Stimulated activated CD4-positive, alpha-beta T cell treated with anti-CD3 and anti-CD28 coated beads, Interleukin-2, amount 100 ng/mL, for 48 hours (primary cell): ENCODE data around the gene LRMDA.

Experiments
- DNase-seq, 2 donors: peaks; one replicate each; pipeline ENCODE4 v3.0.0-alpha.2; 2020

Gene LRMDA

DNA sequence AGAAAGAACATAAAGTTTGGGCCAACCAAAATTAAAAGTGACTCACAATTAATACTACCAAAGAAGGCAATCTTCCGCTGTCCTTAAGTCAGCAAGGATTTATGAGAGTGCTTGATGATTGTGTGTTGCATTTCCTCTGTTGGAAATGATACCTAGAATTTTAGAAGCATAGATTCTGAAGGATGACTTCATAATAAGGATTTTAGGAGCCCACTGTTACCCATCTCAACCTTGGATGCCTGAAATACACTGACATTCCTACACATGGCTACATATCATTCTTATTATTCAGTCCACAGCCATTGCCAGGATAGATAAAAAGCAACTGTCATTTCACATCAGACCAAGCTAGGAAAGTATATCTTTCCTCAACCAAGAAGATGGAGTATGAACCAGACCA is 823.8 kb downstream of the LRMDA start:
- DNase-seq: no peak

- no peak for DNase-seq
Measured at GRCh38 chr10:76257816-76258215, 826.4 kb downstream of the LRMDA start.

DNA sequence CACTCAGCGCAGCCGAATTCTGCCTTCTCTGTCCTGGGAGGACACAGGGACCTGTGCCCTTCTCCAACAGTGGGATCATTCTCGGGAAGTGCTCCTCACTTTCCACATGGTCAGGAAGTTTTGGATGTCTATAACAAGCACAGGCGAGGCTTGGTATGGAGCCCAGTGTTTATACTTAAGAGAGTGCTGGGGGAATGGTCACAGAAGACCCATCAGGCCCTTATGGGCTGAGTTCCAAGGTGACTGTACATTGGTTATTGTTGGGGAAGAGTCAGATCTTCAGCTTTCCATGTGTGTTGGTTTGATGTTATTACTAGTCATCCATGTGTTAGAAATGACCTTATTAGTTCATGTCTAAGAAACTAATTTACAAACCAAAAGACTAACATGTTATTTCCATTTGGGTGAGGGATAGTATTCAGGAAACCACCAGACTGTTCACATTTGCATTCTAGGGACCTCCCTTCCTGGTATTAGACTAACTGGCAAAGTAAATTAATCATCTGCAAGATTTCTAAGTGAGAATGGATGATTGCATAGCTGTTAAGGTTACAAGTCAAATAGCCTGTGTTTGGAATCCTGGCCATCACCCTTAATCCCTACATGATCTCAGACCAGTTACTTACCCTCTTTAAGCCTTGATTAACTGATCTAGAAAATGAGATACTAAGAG is 834.2 kb downstream of the LRMDA start:
- no peak for DNase-seq

DNA sequence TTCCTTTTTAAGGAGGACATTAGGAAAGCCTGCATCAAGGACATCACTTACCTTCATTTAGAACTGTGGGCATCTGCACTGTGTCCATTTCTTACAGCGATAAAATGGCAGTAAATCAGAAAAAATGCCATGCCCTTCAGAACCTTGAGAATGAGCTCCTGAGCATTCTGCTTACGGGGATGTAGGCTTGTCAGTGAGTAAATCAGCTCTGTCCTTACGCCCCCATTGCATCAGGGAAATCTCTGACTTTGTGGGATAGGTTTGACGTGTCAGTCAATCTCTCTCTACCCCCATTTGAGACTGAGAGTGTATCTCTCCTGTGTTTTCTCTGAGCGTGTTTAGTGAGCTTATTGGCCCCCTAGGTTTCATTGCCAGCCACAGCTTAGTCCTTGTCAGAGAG is 837.1 kb downstream of the LRMDA start:
- no peak for DNase-seq

DNA sequence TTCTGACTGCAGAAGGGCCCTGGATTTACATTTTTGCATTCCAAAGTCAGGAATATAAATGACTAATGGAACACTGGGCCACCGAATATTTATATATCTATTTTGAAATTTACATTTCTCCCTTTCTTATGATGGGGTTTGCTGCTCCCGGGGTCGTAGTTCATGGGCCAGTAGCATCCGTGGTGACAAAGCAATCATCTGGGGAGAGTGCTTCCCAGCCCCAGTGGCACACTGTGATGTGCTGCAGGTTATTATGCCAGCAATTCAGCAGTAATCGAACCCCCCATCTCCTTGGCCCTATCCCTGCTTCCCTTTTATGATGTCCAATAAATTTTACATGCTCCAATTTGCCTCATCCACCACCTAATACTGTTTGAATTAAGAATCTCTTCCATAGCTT is 837.5 kb downstream of the LRMDA start:
- DNase-seq: no peak

DNA sequence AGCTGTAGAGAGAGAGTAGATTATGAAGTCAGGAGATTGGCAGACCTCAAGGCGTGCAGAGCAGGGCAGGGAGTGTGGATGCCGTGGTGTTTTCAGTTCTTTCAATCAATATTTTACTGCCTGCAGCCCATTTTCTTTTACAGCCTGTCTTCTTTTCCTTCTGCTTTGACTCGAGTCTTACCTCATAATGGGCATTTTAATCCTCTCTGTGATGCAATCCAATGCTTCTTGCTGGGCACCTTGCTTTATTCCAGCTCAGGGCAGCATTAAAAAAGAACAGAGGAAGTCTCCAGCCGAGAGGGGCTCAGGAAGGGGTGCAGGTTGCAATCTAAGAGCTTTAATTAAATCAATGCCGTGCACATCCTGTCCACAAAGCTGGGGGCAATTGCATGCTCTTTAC is 839.0 kb downstream of the LRMDA start:
- DNase-seq: no peak

DNA sequence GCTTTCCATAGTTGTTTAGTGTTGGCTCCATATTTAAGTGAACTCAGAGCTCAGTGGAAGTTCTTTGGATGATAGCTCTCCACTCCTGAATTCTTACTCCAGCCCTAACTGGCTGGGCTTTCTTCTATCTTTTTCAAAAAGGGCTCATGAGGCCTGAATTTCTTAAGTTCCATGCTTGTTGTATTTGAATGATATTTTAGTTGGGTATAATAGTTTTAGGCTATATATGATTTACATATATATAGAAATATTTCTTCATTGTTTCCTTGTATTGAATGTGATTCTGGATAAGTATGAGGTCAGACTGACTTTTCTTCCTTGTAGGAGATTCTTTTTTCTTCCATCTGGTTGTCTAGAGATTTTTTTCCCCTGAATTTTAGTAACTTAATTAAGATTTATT is 843.5 kb downstream of the LRMDA start:
- no peak for DNase-seq

- DNase-seq: no peak
Measured at GRCh38 chr10:76278811-76279460, 847.5 kb downstream of the LRMDA start.

DNA sequence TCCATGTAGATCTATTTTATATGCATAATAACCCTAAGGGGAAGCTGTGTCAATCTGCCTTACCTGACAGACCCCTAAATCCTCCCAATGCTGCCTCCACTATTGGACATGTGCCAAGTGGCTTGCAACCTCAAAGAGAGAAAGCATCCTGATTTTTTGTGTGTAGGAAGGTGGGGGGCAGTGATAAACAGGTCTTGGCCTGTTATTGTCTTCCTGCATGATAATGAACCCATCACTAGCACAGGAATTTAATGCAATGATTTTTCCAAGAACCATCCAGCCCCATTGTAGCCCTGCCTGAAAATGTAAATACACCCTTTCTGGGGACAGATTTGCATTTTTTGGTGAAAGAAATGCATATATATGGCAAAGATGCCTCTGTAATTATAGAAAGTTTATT is 850.2 kb downstream of the LRMDA start:
- no peak for DNase-seq

- no peak for DNase-seq
Measured at GRCh38 chr10:76282061-76283025, 850.9 kb downstream of the LRMDA start.

DNA sequence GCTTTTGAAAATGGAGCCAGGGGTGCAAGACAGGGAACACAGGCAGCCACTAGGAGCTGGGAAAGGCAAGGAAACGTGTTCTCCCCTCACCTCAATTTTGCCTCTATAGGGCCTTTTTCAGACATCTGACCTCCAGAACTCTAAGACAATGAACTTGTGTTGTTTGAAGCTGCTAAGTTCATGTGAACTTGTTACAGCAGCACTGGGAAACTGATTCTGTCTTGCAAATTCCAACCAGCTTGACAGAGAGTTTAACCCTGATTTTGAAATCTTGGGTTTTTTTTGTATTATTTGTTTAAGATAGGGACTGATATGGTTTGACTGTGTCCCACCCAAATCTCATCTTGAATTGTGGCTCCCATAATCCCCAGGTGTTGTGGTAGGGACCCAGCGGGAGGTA is 852.9 kb downstream of the LRMDA start:
- DNase-seq: no peak

GRCh38 chr10:76285012-76285411 is 853.6 kb downstream of the LRMDA start:
- no peak for DNase-seq

DNA sequence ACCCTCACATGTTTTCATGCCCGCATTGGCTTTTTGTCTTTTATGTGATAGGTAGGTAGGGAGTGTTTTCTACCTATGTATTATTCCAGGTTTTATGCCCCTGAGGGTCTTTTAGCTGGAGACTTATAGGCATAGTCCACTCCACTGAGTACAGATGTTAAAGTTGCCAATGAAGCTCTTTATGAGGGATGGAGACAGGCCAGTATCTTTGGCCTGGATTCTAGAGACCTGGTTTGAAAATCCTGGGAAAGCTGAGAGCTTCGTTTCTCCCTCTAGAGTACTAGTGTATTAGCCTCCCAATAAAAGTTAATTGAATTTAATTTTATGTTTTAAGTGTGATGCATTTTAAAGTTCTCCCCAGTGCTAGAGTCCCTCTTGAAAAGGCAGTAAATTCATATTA is 854.1 kb downstream of the LRMDA start:
- no peak for DNase-seq

DNA sequence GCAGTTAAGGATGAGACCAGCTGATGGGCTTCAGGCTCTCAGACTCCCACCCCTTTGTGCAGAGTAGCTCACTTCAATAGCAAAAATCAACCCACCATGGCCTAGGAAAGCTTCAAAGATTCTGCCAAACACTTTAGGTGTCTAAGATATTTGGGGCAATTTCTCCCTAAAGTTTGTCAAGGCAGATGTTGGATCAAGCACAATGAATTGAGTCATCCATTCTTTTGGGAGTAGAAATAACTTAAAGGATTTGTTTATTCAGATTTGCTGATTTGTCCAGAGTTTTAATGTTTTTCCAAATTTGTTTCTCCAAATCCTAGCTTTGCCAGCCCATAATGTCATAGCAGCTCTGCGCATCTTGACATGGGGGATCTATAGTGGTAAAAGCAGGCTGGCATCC is 855.1 kb downstream of the LRMDA start:
- no peak for DNase-seq

DNA sequence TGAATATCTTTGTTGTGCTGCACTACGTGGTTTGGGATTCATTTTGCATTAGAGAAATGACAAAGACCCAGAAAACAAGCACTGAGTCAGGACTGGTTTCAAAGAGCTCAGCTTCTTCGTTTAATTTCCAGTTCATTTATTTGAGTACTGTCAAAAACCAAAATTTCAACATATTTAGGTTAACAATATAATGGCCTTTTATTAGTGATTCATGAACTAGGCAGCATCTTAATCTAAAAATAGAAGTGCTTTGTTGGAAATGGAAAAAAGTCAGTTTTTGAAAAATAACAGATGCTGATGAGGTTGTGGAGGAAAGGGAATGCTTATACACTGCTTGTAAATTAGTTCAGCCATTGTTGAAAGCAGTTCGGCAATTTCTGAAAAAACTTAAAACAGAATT is 856.4 kb downstream of the LRMDA start:
- DNase-seq: no peak

DNA sequence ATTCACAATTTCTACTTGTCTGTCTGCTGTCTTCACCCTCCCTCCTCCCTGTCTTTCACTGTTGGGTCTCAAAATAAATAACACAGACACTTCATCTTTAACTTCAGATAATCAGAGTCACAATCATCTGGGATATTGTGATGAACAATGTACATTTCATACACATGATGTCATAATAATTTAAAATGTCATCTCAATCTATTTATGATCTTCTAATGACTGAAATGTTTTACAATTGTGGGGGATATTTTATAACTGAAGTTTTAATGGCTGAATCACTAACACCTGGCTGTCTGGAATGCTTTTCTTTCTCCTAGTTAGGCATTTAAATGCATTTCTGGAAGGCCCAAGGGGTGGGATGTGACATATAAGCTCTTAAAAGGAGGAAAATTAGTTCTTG is 859.8 kb downstream of the LRMDA start:
- no peak for DNase-seq

DNA sequence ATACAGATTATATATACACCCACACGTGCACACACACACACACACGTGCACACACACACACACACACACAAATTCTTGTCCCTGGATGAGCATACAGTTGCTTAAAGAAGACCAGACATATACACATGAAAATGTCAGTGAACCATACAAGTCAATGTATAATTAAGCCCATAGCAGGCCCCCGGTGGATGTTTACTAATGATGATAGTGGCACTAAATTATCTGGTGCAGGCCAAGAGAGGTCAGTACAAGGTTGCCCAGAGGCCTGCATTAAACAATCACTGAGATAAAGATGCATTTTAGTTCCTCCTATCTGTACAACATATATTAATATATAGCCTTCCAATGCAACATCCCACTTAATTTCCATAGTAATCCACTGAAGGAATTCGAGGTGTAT is 860.5 kb downstream of the LRMDA start:
- no peak for DNase-seq

- DNase-seq: no peak
Measured at GRCh38 chr10:76296957-76297356, 865.5 kb downstream of the LRMDA start.

GRCh38 chr10:76297358-76297757 is 865.9 kb downstream of the LRMDA start:
- DNase-seq: no peak

DNA sequence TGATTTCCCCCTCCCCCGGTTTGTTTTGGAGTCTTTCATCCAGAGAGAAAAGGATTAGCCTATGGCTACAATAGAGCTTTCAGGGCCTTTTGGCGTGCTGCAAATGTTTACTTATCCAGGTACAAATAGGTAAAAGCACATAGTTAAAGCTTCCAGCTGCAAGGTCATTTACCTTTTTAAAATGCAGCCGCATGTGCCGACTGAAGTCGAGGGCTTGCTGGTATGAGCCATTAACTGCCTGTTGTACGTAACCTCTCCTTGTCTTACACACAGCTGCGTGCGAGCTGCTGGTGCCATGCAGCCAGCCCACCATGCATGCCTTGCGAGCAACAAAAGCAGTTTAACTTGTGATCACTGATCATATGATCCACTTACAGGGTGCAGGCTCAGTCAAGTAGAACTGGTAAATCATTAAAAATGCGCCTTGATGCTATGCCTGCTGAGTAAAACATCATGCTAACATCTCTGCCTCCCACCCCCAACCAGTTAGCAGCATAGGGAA is 866.4 kb downstream of the LRMDA start:
- no peak for DNase-seq

- DNase-seq: no peak
Measured at GRCh38 chr10:76298329-76298728, 866.9 kb downstream of the LRMDA start.

- DNase-seq: no peak
Measured at GRCh38 chr10:76299501-76299900, 868.1 kb downstream of the LRMDA start.

GRCh38 chr10:76301211-76301610 is 869.8 kb downstream of the LRMDA start:
- DNase-seq: no peak

- DNase-seq: no peak
Measured at GRCh38 chr10:76301950-76302349, 870.5 kb downstream of the LRMDA start.
